SIG-M5 treated with dmso at 0.1 percent for 504 hours (cell line): ENCODE results near the gene PIGQ.

Source experiments
- DNase-seq: peaks from one replicate; lab custom pipeline; 2025; ENCODE audit not compliant: unreplicated experiment; lab: John Stamatoyannopoulos, UW

Gene PIGQ

DNA sequence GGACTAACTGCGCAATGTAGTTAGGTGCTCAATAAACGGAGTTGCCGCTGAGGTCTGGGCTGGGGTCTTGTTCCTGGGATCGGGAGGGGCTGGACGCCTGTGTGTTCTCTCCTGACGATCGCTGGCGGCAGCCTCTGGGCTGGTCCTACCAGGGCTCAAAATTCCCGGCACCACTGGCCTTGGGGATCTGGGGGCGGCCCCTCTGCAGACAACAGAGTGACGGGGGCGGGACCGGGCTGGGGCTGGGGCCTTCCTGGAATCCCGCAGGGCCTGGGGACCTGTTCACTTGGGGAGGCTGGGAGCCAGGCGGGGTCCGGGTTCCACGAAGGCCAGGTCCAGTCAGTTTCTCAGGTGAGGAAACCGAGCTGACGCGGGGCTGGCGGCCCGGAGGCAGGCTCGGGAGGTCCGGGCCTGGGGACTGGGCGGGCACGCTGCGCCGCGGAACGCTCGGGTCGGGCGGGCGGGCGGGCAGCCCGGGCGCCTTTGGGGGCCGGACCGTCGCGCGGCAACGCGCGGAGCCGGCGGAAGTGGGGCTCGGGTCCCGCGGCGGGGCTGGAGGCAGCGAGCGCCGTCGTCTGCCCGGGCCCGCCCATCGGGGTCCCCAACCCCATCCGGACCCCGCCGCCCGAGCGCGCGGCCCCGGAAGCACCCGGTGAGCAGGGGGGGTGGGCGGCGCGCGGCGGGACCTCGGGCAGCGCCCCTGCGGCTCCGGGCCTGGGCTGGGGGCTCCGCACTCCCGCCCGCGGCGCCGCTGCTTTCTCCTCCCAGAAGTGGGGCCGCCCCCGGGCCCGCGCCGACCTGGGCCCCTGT is at the start of gene PIGQ:
PIGQ (plus strand) TSS at position 524 of the 810 bp plus-strand sequence. CDS start 4,107 bp downstream, outside the sequence.
- DNase-seq = peak; percentile 25

DNA sequence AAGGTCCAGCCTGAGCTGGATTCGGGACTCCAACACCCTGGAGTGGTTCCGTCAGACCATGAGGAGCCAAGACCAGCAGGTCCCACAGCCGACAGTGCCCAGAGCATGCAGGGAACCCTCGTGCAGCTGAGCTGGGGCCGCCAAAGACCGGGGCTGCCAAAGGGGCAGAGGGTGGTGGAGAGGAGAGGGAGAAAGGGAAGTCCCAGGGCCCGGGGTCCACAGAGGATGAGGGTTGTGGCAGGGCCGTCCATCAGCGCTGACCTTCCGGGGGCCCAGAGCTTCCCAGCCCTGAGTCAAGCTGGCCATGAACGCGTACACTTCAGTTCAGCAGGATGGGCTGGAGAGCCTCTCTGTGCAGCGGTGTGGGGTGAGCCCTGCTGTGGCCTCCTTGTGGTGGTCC is 48.9 kb upstream of the PIGQ start:
- no peak for DNase-seq

DNA sequence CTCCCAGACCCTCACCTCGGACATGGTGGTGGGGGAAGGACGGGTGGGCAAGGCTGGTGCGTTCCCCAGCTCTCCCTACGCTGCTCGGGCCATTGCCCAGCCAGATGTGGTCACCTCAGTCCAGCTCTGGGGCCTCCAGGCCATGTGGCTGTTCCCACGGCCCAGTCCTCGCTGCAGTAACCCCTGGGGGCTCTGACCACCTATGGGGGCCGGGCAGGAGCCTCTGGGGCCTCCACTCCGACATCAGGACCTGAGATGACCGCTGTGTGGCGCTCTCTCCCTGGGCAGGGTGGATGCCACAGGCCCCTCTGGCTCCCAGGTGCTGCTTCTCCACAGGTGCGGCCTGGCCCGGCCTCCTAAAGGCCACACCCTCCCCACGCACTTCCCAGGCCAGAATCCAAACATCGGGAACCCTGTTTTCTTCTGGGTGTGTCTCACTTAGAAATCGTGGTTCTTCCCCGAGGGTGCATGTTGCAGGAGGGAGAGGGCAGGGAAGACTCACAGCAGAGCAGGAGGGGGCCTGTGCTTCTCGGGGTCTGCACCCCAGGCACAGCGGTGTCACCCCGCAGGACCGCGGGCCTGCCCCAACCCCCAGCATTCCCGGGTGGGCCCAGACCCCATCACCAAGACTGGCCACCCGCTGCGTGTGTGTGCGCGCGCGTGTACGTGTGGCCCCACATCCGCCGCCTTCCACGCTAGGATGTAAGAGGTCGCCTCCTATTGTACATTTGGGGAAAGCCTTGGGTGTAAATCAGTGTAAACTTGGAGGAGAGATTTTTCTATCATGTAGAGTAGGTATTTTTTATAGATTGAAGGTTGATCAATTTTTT is 48.2 kb upstream of the PIGQ start:
- DNase-seq = no peak

DNA sequence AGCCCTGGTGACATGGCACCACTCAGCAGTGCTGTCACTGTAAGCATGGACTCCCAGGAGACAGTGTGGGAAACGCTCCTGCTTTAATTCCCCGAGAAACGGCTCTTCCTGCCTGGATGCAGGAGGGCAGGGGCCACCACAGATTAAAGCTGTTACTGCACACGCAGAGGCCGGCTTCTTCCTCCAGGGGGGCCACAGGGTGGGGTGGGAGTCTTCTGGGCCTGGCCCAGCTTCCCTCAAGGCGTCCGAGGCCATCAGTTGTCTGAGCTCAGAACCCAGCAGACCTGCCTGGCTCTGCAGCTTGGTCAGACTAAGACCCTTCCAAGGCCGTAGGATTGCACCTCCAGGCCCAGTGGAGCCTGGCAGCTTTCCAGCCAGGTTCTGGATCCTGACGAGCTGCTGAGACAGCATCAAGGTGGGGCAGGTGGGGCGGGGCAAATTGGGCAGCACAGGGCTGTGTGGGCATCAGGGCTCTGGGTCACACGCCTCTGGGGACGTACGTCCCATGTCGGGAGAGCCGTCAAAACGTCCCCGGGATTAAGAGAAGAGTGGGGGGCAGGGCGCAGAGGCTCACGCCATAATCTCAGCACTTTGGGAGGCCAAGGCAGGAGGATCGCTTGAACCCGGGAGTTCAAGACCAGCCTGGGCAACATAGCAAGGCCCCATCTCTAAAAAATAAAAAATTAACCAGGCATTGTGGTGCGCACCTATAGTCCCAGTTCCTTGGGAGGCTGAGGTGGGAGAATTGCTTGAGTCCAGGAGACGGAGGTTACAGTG is 47.3 kb upstream of the PIGQ start:
- no peak for DNase-seq

DNA sequence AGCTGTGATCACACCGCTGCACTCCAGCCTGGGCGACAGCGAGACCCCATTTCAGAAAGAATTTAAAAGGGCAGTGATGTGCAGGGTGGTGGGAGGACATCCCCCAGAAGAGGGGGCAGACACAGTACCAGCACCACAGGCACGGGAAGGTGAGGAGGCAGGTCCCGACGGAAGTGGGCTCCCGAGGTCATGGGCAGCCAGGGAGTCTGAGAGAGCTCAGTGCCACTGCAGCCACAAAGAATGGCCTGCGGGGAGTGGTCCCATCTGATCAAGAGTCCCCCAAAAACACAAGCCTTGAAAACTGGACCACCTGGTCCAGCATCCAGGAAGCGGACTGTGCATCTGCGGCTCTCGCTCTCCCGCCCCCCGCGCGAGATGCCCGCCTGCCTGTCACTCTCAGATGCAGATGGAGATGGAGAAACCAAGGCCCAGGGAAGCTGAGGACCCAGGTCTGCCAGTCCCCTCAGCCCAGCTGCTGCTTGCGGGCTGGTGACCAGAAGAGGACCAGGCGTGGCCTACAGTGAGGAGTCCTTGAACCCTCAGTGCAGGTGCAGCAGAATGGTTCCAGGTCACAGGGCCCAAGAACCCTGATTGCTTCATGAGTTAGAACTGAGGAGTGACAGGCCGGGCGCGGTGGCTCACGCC is 46.5 kb upstream of the PIGQ start:
- no peak for DNase-seq

DNA sequence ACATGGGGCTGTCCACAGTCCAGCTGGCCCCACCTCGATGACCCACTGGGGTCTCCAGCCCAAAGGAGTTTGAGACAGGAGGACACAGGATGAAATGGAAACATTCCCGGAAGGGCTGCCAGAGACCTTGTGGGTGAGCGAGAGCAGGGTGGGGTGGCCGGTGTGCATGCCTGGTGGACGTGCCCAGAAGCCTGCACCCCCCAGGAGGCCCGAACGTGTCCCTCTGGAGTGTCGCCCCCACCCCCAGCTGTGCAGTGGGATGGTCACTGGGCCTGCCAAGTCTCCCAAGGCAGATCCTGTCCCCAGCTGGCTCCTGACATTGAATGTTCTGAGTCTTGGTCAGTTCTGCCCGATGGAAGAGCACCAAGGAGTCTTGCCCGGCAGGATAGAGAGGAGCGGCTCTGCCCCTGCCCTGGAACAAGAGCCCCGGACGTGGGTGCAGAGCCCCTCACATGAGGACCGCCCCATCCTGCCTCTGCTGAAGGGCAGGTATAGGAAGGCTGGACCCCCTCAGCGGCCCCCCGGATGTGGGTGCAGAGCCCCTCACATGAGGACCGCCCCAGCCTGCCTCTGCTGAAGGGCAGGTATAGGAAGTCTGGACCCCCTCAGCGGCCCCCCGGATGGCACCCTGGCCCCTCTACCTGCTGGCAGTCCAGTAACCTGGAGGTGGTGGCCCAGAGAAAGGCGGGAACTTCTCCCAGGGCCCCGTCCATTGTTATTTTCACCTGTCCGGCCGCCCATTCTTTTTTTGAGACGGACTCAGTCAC is 45.3 kb upstream of the PIGQ start:
- no peak for DNase-seq

DNA sequence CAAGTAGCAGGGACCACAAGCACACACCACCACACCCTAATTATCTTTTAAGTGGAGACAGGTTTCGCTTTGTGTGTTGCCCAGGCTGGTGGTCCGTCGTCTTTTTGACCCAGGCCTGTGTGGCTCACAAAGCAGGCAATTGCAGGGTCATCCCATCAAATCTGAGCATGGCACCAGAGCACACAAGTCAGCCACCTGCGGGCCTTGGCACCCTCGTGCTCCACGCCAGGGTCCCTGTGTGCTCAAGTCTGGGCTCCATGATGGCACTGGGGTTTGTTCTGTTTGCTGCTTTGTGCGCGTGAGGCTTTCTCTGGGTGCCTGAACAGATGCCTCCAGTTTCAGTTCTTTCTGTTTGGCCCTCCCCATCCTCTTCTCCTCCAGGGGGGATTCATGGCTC is 44.6 kb upstream of the PIGQ start:
- DNase-seq = no peak

DNA sequence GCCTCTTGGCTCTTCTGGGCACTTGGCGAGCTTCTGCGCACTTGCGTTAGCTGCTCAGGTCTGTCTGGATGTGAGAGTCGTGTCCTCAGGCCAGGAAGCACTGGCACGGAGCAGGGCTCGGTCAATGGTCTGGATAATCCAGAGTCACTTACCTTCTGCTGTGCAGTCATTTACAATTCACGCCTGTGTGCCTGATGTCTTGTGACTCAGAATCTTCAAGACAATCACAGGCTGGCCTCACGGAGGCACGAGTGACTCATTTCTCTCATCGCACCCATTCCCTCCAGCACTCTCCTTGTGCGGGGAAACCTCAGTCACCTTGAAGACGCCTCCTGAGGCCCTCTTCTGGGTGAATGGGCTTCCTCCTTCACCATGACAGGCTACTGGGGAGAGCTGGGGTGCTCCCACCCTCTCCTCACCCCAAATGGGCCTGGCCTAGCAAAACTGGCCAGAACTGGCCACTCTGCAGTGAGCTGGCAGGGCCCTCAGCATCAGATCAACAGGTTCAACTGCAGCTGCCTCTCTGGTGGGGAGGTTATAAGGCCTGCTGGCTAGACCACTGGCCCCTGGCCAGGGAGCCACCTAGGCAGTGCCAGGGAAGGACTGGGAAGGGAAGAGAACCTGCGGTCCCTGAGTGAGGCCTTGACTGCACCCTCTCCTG is 44.1 kb upstream of the PIGQ start:
- DNase-seq = peak; percentile 60

DNA sequence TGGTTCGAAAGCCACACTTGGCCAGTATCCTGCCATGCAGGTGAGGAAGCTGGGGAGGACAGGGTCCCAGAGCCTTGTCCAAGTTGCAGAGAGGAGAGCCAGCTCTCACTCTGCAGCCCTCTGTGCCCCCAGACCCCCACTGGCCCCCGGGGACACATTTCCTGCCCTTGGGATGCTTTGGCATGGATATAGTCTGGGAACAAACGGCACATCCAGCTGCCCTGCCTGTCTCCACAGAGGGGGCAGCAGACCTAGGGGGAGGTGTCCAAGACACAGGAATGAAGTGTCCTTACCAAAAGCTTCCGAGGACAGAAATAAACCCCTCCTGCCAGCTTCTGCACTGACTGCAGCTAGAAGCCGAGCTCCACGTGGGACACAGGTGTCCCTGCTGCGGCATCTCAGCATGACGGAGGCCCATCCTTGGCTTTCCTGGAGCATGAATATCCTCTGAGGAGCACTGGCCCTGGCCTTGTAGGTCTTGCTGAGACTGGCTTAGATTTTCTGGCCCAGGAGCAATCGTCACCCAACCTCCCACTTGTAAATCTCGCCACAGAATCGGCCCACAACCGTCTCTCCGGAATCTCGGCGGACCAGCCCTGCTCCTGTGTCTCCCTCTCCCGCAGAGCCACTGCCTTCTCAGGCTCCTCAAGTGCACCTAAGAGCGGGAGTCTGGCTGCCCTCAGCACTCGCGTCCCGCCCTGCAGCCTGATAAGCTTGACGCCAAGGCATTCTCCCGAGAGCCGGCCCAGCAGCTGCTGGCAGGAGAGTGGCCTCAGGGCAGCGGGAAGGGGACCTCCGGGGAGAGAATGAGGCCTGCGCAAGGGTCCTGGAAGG is 43.4 kb upstream of the PIGQ start:
- DNase-seq = no peak

DNA sequence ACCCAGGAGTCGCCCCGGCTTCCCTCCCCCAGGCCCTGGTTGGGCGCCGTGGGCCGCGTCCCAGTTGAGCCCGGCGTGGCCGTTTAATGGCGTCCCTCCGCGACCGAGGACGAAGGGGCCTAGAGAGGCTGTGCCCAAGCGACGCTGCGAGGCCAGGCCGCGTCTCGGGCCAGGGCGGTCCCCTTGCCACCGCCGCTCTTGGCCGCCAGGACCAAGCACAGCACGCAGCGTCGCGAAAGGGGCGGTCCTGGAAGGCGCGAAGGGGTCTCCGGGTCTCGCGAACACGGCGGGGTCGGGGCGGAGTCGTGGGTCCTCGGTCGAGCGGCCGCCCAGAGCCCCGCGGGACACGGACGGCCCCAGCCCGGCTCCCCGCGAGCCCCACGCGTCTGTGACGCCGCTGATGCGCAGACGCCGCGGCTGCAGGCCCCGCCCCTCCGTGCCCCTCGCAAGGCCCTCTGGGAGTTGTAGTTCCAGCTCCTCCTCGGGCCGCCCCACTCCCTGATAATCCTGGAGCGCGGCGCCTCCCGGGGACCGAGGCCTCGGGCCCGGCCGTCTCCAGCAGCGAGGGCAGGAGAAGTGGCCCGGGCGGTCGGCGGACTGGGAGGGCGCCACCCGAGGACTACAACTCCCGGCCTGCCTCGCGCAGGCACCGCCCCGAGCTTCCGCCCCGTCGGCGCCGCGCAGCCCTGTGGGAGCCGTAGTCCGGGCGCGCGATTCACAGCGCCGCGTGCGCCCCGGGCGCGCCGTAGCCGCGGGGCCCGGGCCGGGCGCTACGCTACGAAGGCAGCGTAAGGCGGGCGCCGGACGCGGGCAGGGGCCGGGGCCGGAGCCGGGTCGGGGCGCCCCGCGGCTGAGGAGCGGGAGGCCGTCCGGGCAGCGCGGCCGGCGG is 42.5 kb upstream of the PIGQ start, which contains the start of gene CAPN15:
CAPN15 (plus strand) TSS at position 698 of the 889 bp plus-strand sequence. CDS start 19,127 bp downstream, outside the sequence.
- peak; percentile 75 for DNase-seq

DNA sequence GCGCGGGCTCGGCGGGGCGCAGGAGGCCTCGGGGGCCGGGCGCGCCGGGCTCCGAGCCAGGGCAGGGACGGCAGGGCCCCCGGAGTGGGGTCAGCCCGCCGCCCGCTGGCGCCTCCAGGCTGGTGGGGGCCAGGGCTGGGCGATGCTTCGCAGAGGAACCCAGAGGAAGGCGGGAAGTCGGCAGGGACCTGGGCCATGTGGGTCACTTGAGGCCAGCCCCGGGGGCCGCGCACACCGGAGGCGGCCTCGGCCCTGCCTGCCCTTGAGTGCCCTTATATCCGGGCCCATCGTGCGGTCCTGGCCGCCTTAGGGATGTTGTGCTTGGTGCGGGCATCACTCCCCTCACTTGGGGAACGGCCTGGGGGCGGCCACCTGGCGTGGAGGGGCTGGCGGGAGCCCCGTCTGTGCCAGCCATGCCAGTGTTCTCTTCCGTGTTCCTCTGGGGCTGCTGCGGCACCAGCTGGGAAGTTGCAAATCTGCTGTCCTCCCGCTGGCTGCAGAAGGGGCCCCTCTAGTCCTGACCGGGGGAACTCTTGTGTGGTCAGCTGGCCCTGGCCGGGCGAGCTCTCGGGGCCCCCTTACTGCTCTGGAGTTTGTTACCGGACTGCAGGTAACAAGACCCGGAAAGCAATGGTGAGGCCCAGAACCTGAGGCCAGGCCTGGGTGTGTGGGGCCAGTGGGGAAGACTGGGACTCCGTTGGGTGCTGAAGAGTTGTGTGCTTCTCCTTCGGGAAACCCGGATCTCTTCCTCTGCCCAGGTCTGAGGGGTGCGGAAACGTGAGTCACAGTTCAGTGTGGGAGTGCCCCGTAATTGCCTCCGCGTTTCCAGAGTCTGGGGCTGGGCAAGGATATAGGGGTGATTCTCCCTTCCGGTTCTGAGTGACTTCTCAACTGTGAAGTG is 41.4 kb upstream of the PIGQ start:
- DNase-seq = peak; percentile 49

DNA sequence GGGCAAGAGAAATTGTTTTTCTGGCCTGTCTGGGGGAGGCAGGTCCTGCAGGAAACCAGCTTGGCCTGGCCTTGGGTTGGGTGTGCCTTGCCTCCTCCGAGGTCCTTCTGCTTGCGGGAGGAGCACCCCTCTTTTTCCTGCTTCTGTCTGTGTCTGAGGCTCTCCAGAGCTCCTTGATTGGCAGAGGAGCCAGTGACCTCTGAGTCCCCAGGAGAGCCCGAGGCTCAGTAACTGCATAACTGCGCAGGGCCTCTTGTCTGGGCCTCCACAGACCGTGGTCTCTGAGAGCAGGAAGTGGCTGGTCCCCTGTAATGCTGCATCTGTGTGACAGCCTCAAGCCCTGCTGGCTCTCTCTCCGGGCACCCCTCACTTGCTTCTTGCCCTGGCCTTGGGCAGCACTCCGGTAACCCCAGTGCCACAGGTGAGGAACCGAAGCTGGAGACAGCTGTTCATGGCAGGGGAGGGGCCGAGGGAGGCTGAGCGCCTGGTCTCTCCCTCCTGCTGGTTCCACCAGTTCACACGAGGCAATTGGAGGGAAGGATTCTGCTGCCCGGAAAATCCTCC is 40.7 kb upstream of the PIGQ start:
- DNase-seq = peak; percentile 49

DNA sequence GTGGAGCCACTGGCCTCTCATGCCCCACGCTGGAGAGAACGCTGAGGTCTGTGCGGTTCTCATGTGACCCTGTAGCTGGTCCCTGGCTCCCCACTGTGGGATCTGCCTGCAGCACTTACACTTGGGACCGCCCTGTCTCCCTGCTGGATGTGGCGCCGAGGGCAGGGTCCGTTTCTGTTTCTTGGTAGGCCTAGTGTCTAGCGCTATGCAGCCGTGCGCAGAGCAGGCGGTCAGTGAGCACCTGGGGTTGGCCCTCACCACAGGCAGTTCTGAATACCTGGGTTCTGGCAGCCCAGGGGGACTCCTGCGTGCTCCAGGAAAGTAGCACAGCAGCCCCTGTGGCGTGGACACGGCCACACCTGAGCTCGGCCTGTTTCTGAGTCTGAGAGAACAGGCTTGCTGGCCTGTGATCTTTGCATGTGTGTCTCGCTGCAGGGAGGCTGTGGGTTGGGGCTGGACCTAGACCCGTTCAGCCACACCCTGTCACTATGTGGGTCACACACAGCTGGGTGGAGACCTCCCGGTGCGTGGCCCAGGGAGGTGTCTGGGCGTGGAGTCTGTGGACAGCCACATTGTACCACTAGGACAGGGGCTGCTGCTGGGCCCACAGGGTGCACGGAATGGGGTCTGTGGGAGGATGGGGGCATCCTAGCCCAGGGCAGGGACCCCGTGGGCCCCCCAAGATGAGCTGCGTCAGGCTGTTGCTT is 39.5 kb upstream of the PIGQ start:
- no peak for DNase-seq

DNA sequence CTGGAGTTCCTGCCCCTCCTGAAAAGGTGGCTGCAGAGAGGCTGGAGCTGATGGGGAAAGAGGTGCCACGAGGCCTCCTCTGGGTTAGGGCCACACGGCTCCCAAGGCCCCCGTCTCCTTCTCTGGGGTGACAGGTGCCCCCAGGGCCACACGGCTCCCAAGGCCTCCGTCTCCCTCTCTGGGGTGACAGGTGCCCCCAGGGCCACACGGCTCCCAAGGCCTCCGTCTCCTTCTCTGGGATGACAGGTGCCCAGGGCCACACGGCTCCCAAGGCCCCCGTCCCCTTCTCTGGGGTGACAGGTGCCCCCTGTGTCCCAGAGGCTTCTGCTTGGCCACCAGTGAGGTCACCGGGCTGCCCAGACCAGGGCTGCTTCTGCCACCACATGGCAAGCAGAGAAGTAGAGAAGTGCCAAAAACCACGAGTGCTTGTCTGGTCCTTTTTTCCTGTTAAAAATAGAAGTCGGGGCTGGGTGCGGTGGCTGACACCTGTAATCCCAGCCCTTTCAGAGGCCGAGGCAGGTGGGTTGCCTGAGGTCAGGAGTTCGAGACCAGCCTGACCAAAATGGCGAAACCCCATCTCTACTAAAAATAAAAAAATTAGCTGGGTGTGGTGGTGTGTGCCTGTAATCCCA is 38.2 kb upstream of the PIGQ start:
- no peak for DNase-seq
